SU-DHL-6 (cell line): Measurements from ENCODE around the gene IL20.

Experiments used
- H2AFZ ChIP-seq: fragments of 200-600 bp; sonication (generic); 2 replicates; pipeline ENCODE4 v1.6.1; 2014; ENCODE audit warnings: low read depth, mild to moderate bottlenecking, moderate library complexity, mixed read lengths, antibody characterized with exemption, low read length; ENCODE audit not compliant: severe bottlenecking
- H3F3A ChIP-seq: fragments of 200-600 bp; shearing (Covaris generic); 2 replicates; pipeline ENCODE4 v1.6.0; 2016; ENCODE audit warnings: antibody characterized with exemption, mild to moderate bottlenecking; ENCODE audit not compliant: insufficient read depth
- H3K27ac ChIP-seq: fragments of 200-600 bp; sonication (generic); 2 replicates; pipeline ENCODE4 v1.5.1; 2016; ENCODE audit warnings: low read depth, mild to moderate bottlenecking, low read length, moderate library complexity, mixed read lengths
- H3K27me3 ChIP-seq: fragments of 200-600 bp; sonication (generic), shearing (Covaris generic); 2 replicates; pipeline ENCODE4 v1.6.0; 2014; ENCODE audit warnings: mild to moderate bottlenecking, low read length
- H3K36me3 ChIP-seq: fragments of 200-600 bp; sonication (generic); 2 replicates; pipeline ENCODE4 v1.6.1; 2014; ENCODE audit warnings: mild to moderate bottlenecking, low read length, mixed read lengths
- H3K4me2 ChIP-seq: fragments of 300-600, 200-600 bp; shearing (Covaris generic), sonication (generic); 2 replicates; pipeline ENCODE4 v1.6.0; 2014; ENCODE audit warnings: low read length, low read depth, mild to moderate bottlenecking; ENCODE audit not compliant: poor library complexity, severe bottlenecking
- H3K4me3 ChIP-seq: fragments of 200-600 bp; sonication (generic); 2 replicates; pipeline ENCODE4 v1.5.1; 2014; ENCODE audit warnings: antibody characterized with exemption, low read length, mild to moderate bottlenecking, mixed read lengths; ENCODE audit not compliant: insufficient read depth, poor library complexity, severe bottlenecking
- H3K79me2 ChIP-seq: fragments of 200-600 bp; sonication (generic); 2 replicates; pipeline ENCODE4 v1.6.1; 2014; ENCODE audit warnings: mild to moderate bottlenecking, low read length, moderate library complexity; ENCODE audit not compliant: insufficient read depth
- H3K9ac ChIP-seq: fragments of 200-600 bp; sonication (generic); 2 replicates; pipeline ENCODE4 v1.7.0; 2014; ENCODE audit warnings: mild to moderate bottlenecking, low read length
- H3K9me2 ChIP-seq: fragments of 200-600 bp; sonication (generic); replicated peaks from 2 replicates; pipeline ENCODE4 v1.6.1; 2014; ENCODE audit warnings: low read length; ENCODE audit not compliant: insufficient read depth
- H3K9me3 ChIP-seq: fragments of 200-600 bp; sonication (generic); 2 replicates; pipeline ENCODE4 v1.6.1; 2014; ENCODE audit warnings: low read length, mixed read lengths; ENCODE audit not compliant: insufficient read depth
- H4K20me1 ChIP-seq: fragments of 200-600 bp; sonication (generic); 2 replicates; pipeline ENCODE4 v1.6.1; 2014; ENCODE audit warnings: low read depth, mild to moderate bottlenecking, antibody characterized with exemption, low read length, moderate library complexity, mixed read lengths
- EZH2phosphoT487 ChIP-seq: fragments of 200-600 bp; sonication (generic), shearing (Covaris generic); conservative IDR thresholded peaks from 2 replicates; pipeline ENCODE4 v1.6.1; 2018; ENCODE audit warnings: mild to moderate bottlenecking, antibody characterized with exemption, low read length, moderate library complexity, mixed read lengths
- TF ChIP-seq, protein P1 (sequence below): fragments of 200-600 bp; sonication (generic); IDR thresholded peaks from one replicate; pipeline ENCODE4 v1.5.1; 2017; ENCODE audit warnings: antibody characterized with exemption, mild to moderate bottlenecking, low read length, moderate library complexity; ENCODE audit not compliant: insufficient read depth, poor library complexity, severe bottlenecking

Gene IL20

GRCh38 chr1:206832352-206832880 lies 33.0 kb upstream of the IL20 start:
- Histone ChIP-seq H3K36me3 (no peaks in the 10 kb centered on the region), H3K9me2 (no peaks in the 10 kb centered on the region), H3K4me2 (no peak overlapping the region), H2AFZ (no peak overlapping the region), H3K27ac (no peak overlapping the region), H3F3A (no peaks in the 10 kb centered on the region), H4K20me1 (no peaks in the 10 kb centered on the region), H3K79me2 (no peaks in the 10 kb centered on the region), H3K27me3 (no peaks in the 10 kb centered on the region), H3K9me3 (no peaks in the 10 kb centered on the region), H3K4me3 (no peak overlapping the region), H3K9ac (no peak overlapping the region)
- TF ChIP-seq, protein P1, sequence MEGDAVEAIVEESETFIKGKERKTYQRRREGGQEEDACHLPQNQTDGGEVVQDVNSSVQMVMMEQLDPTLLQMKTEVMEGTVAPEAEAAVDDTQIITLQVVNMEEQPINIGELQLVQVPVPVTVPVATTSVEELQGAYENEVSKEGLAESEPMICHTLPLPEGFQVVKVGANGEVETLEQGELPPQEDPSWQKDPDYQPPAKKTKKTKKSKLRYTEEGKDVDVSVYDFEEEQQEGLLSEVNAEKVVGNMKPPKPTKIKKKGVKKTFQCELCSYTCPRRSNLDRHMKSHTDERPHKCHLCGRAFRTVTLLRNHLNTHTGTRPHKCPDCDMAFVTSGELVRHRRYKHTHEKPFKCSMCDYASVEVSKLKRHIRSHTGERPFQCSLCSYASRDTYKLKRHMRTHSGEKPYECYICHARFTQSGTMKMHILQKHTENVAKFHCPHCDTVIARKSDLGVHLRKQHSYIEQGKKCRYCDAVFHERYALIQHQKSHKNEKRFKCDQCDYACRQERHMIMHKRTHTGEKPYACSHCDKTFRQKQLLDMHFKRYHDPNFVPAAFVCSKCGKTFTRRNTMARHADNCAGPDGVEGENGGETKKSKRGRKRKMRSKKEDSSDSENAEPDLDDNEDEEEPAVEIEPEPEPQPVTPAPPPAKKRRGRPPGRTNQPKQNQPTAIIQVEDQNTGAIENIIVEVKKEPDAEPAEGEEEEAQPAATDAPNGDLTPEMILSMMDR, result no peak
- no peak for TF ChIP-seq EZH2phosphoT487

- Histone ChIP-seq H3K27ac (no peak overlapping the region), H3K4me3 (no peak overlapping the region)
Measured at GRCh38 chr1:206833106-206833680, 32.2 kb upstream of the IL20 start.

GRCh38 chr1:206833801-206834200 lies 31.6 kb upstream of the IL20 start:
- Histone ChIP-seq H3K27ac (no peak overlapping the region), H3K4me3 (no peak overlapping the region), H3K9me2 (no peaks in the 10 kb centered on the region), H3K36me3 (no peaks in the 10 kb centered on the region), H2AFZ (no peak overlapping the region), H4K20me1 (no peaks in the 10 kb centered on the region), H3K9me3 (no peaks in the 10 kb centered on the region), H3K4me2 (no peak overlapping the region), H3K9ac (no peak overlapping the region), H3K79me2 (no peaks in the 10 kb centered on the region), H3F3A (no peaks in the 10 kb centered on the region), H3K27me3 (no peaks in the 10 kb centered on the region)
- TF ChIP-seq, protein P1, result no peak
- no peak for TF ChIP-seq EZH2phosphoT487

More at GRCh38 chr1:206833106-206833680, 32.2 kb upstream of the IL20 start:
- TF ChIP-seq, protein P1, result no peak
- TF ChIP-seq EZH2phosphoT487, result no peak
- Histone ChIP-seq H3K36me3 (no peaks in the 10 kb centered on the region), H3K4me2 (no peak overlapping the region), H3F3A (no peaks in the 10 kb centered on the region), H3K9ac (no peak overlapping the region), H3K27me3 (no peaks in the 10 kb centered on the region), H3K79me2 (no peaks in the 10 kb centered on the region), H2AFZ (no peak overlapping the region), H4K20me1 (no peaks in the 10 kb centered on the region), H3K9me2 (no peaks in the 10 kb centered on the region), H3K9me3 (no peaks in the 10 kb centered on the region)
